HG02763 (cell line): ENCODE data around the gene LRG1.

Experiments
- ATAC-seq: cut with Tn5 transposase; IDR thresholded peaks from one replicate; pipeline ENCODE4 v1.9.1; 2021; ENCODE audit warnings: mild to moderate bottlenecking, moderate library complexity; ENCODE audit not compliant: unreplicated experiment

Gene LRG1

DNA sequence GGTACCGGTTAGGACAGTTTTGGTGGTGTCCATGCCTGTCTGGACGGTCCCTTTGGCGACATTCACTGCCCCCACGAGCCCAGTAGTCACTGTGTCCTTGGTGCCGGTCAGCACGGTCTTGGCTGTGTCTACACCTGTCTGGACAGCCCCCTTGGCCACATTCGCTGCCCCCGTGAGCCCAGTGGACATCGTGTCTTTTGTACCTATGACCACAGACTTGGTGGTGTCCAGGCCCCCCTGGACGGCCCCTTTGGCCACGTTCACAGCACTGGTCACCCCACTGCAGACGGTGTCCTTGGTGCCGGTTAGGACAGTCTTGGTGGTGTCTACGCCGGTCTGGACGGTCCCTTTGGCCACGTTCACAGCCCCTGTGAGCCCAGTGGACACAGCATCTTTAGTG is 27.8 kb downstream of the LRG1 start:
- no peak for ATAC-seq

DNA sequence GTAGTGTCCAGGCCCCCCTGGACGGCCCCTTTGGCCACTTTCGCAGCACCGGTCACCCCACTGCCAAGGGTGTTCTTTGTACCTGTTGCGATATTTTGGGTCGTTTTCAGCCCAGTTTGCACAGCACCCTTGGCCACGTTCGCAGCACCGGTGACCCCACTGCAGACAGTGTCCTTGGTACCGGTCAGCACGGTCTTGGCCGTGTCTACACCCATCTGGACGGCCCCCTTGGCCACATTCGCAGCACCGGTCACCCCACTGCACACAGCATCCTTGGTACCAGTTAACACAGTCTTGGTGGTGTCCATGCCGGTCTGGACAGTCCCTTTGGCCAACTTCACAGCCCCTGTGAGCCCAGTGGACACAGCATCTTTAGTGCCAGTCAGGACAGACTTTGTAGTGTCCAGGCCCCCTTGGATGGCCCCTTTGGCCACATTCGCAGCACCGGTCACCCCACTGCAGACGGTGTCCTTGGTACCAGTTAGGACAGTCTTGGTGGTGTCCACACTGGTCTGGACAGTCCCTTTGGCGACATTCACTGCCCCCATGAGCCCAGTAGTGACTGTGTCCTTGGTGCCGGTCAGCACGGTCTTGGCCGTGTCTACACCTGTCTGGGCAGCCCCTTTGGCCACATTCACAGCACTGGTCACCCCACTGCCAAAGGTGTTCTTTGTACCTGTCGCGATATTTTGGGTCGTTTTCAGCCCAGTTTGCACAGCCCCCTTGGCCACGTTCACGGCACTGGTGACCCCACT is 28.4 kb downstream of the LRG1 start:
- ATAC-seq = no peak

DNA sequence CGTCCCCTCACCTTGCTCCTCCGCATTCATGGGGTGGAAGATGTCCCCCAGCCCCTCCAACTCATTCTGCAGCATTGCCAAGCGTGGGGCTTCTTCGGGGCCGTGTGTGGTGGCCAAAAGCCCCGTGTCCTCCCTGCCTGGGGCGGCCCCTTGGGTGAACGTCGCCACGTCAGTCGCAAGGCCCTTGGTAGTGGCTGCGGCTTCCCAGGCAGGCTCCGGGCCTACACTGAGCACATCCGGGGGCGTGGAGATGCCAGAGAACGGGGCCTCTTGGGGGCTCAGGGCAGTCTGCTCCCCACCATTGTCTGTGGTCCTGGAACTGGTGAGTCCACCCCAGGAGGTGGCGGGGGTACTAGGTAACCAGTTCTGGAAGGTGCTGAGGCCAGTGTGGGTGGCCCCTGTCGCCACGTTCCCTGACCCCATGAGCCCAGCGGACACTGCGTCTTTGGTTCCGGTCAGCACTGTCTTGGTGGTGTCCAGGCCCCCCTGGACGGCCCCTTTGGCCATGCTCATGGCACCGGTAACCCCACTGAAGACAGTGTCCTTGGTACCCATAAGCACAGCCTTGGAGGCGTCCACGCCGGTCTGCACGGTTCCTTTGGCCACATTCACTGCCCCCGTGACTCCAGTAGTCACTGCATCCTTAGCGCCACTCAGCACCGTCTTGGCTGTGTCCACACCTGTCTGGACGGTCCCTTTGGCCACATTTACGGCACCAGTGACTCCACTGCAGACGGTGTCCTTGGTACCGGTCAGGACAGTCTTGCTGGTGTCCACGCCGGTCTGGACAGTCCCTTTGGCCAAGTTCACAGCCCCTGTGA is 29.2 kb downstream of the LRG1 start:
- no peak for ATAC-seq

DNA sequence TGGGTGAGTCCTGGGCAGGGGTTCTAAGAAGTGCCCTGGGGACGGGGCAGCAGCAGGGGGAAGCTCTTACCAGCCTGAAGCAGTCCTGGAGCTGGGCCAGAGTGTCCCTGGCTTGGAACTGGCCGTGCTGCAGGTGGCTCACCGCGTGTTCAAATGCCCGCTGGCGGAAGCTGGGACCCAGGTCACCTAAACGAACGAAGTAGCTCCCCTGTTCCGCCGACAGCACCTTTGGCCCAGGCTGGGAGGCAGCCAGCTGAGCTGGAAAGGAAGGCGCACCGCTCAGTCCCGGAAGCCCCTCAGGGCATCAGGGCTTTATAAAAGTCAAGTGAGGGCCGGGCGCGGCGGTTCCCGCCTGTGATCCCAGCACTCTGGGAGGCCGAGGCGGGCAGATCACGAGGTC is 31.1 kb downstream of the LRG1 start:
- no peak for ATAC-seq

DNA sequence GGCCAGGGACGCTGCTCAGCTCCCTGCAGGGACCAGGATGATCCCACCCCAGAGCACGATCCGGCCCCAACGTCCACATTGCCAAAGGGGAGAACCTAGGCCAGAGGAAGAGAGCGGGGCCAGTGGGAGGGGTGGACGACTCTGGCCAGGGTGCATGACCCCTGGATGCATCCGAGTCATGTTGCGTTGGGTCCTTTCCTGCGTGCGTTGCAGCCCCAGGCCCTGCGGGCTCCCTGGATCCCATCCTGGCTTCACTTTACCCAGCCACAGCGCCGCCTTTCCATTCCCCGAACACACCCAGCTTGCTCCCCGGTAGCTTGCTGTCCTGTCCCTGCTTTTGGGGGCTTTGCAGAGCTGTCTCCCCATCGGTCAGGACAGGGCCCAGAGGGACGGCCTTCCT is 32.0 kb downstream of the LRG1 start:
- no peak for ATAC-seq

DNA sequence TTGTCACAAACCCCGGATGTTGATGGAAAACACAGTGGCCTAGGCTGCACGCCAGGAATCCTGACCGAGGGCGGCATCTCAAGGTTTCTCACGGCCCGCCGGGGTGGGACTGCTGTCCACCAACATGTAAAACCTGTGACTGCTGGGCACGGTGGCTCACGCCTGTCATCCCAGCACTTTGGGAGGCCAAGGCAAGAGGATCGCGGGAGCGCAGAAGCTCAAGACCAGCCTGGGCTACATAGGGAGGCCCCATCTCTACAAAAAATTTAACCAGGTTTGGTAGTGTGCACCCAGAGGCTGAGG is 32.7 kb downstream of the LRG1 start:
- no peak for ATAC-seq

DNA sequence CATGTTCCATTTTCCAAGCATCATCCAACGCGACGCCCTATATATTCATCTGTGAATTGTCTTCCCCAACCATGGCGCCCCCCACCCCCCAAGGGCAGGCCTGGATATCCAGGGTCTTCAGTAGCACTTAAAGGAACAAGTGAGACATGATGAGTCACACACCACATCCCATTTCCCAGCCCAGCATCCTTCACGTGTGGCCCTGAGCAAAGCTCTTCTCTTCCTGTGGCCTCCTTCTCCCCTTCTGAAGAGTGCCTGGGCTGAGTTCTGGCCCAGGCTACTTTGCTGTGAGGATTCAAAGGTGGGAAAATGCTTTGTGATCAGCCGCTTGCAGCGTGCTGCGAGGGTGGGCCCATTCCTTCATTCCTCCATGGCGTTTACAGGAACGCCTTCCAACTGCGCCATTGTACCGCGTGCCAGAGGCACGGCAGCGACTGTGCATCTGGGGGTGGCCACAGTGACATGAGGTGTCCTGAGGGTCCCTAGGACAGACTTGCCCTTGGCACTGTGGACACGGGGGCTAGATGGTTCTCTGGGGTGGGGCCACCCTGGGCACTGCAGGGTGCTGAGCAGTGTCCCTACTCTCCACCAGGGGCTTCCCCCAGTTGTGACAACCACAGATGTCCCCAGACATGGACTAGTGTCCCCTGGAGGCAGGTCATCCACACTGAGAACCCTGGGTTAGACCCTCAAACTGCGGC is 33.2 kb downstream of the LRG1 start:
- no peak for ATAC-seq

DNA sequence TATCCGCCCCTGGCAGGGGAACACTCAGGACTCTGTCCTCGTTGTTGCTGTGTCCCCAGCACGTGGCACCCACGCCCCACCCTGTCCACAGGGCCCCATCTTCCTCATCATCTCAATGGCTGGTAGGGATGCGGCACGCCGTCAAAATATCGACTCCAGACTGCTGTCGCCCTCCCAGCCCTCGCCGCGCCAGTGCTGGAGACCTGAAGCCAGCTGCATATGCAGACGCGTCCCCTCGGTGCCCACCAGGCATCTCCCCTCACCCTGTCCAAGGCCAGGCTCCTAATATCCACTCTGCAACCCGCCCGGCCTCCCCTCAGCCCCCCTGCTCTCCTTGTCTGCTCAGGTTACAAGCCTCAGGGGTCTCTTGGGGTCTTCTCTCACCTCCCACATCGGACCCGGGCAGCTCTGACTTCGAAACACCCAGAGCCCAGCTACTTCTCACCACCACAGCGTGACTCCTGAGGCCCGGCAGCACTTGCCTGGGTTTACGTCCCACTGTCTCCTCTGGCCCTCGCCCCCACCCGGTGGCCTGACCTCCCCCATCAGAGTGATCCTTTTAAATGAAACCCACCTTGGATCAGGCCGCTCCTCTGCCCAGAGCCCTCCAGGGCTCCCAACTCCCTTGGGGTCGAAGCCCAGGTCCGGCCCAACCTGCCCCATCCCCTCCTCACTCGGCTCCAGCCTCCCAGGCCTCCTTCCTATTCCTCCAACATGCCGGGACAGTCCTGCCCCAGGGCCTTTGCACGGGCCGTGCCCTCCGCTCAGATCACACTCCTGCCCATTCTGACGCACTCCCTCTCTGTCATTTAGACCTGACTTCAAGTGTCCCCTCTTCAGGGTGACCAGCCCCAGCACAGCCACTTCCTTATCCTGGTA is 34.0 kb downstream of the LRG1 start:
- no peak for ATAC-seq

DNA sequence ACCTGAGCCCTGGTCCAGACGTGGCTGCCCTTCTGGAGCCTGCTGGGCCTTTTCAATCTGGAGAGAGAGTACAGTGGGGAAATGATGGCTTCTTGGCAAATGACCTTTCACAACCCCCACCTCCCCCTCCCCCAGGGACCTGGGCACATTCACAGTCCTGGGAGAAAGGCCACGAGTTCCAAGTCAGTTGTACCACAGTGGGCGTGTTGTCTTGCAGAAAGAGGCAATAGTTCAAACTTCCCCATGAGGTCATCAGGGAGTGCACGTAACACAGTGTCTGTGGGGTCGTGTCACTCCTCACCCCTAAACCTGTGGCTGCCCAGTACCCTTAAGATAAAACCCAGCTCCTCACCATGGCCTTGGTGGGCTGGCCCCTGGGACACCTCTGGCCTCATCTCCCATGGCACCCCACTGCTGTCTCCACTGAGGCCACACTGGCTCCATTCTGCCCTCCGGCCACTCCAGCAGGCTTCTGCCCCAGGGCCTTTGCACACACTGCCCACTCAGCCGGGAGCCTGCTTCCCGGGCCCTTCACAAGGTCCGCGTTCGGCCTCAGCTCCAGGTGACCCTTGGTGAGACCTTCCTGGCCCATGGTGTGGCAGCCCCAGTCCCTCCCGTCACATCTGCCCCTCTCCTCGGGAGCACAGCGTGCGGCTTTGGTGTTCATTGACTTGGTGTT is 34.8 kb downstream of the LRG1 start:
- ATAC-seq = no peak

DNA sequence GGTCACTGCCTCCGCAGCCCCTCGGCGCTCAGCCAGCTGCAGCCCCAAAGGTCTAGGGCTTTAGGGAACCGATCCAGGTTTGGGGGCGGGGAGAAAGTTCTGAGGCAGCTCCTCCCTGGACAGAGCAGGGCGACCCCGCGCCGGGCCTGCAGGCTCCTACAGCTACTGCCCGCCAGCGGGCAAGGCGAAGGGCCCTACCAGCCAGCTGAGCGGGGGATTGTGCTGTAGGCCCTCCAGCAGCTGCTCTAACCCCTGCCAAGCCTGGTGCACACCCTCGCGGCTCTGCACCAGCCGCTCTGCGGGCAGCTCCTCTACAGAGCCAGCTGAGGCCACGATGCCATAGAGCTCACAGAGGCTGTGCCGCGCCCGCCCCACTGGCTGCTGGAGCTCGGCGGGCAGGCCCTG is 35.5 kb downstream of the LRG1 start:
- ATAC-seq = no peak

DNA sequence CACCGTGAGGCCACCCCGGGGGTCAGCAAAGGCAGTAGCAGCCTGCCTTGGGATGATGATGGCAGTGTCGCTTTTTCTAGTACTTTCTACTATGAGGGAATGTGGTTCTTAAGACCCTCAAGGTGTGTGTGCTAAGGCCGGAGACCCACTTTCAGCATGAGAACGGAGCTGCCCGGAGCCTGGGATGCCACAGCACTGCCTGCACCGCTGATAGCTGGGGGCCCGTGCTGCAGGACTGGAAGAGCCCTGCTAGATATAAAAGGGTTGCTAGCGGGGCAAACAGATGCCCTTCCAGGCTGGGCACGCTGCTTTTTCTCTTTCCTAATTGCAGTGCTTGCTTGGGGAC is 36.0 kb downstream of the LRG1 start:
- ATAC-seq = no peak

DNA sequence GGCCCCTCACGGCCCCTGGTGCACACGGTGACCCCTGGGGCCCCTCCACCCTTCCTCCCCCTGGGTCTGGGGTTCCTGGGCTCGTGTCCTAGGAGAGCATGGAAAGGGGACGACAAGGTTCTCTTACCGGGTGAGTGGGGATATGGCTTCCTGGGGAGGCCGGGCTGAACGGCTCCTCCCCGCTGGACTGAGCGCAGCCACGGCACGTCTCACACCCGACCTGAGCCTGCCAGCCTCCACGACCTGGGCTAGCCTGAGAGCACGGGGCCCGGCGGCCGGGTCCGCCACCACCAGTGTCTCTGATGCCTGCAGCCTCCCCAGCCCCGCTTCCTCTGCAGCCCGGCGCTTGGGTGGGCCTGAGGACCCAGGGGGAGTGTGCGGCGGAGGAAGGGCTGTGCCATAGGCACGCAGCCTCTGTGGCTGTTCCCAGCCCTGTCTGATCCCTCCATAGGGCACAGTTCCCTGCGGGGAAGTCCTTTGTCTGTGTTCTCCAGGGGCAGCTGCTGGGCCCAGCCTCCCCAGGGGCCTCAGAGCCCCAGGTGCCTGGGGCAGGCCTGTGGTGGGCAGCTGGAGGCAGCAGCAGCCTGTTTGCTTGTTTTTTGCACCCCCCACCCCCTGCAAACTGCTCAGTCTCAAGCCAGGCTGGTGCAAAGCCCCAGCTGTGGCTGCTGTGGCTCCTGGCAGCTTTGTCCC is 36.6 kb downstream of the LRG1 start:
- no peak for ATAC-seq

DNA sequence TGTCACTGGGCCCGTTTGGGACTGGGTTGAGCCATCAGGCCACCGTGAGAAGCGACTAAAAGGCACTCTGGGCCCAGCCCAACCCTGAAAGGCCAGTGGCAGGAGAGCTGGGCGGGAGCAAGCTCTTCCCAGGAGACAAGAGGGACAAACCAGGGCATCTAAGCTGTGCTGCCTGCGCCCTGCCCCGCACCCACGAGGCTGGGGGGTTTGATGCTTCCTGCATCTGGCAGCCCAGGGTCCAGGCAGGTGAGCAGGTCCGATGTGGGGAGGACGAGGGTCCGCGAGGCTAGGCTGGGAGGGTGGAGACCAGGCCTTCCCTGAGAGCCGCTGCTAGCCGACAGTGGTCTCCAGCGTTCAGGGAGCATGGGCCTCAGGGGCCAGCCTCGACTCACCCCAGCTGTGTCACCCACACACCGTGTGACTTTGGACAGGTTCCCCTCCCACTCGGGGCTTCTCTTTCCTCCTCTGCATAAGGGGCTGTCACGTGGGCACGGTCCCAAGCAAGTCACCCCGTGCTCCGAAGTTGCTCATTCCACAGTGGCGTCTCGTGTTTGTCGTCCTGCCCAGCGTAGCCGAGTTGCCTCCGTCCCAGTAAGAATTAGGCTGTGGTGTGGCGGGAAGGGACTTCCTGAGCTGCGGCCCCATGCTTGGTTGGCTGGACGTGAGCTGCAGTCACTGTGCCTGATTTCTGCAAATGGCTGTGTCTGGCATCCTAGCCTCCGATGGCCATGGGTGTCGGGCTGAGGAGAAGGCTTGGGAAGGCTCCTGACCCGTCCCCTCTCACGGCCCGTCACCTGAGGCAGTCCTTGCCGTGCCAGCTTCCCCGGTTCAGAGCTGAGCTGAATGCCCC is 37.3 kb downstream of the LRG1 start:
- no peak for ATAC-seq

DNA sequence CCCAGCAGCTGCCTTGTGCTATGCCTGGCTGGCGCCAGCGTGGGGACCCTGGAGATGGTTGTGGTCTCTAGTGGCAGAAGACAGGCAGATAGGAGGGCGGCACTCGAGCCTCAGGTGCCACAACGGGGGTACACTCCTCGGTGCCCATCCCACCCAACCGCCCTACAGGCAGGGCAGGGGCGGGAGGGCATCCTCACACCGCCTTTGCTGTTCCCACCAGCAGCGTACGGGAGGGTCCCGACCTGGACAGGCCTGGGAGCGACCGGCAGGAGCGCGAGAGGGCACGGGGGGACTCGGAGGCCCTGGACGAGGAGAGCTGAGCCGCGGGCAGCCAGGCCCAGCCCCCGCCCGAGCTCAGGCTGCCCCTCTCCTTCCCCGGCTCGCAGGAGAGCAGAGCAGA is 38.1 kb downstream of the LRG1 start:
- ATAC-seq = no peak

DNA sequence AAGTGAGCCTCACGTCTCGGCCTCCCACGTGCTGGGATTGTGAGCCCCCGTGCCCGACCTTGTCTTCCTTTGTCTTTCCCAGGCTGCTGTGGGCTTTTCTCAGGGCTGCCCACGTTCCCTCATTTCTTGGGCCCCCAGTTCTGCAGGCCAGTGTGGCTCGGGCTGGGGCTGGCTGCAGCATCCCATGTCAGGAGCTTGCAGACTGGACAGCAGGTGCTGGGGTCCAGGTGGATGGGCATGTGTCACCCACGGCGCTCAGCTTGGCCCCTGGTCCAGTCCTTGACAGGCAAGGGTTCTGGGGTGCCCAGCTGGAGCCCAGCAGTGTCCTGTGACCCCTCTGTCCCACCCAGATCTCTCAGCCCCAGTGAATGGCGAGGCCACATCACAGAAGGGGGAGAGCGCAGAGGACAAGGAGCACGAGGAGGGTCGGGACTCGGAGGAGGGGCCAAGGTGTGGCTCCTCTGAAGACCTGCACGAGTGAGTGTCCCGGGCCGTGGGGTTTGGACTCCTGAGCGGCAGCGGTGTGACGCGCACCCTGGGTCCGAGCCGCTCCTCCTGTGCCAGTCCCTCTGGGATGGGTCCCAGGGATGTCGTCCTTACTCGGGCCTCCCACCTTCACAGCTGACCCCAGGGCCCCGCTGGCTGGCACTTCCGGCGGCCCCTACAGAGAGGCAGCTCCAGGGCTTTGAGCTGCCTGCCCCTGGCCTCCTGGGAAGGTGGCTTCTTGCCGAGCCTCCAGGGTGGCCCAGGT is 38.8 kb downstream of the LRG1 start:
- ATAC-seq = no peak

DNA sequence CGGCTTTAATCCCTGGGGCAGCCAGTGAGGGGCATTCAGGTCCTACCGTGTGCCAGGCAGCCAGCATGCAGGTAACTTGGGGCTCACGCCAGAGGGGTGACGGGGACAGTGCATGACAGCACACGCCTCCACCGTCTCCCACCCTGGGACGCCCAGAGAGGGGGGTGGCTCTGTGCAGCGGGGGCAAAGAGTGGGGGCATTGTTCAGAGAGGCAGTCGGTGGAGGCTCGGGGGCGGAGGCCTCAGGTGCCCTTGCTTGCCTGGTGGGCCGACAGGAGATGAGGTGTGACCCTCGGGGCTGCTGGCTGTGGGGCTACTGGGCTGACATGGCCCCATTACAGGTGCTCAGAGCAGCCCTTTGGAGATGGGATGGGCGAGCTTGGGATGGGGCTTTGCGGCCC is 40.0 kb downstream of the LRG1 start:
- no peak for ATAC-seq

DNA sequence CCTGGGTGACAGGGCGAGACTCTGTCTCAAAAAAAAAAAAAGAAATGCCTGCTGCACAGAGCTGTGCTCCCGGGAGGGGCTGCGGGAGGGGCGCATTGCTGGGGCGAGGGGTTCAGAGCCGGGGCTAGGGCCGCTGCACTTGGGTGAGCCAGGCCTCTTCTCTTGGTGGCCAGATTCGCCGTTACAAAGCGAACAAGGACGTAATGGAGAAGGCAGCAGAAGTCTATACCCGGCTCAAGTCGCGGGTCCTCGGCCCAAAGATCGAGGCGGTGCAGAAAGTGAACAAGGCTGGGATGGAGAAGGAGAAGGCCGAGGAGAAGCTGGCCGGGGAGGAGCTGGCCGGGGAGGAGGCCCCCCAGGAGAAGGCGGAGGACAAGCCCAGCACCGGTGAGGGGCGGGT is 40.5 kb downstream of the LRG1 start:
- ATAC-seq = no peak

DNA sequence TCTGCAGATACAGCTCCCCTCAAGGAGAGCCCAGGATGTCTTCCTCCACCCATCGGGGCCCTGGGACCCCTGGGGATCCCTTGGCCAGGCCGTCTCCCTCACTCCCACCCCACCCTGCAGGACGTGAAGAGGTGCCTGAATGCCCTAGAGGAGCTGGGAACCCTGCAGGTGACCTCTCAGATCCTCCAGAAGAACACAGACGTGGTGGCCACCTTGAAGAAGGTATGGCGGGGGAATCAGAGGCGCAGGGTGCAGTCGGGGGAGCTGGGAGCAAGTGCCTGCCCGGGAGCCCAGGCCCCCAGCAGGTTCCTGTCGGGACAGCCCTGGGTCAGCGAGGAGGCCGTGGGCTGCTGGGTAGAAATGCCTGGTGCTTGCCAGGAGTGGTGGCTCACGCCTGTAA is 41.1 kb downstream of the LRG1 start:
- no peak for ATAC-seq
